HepG2 (cell line): ENCODE results near the gene P4HB. TPM values are rescaled to one million over a fixed set of nuclear protein-coding genes. Genes with fewer than 3 reads are reported as not detected.

Experiments
- CHD2 ChIP-seq: IDR thresholded peaks from 2 replicates; pipeline ENCODE4 v1.6.1; 2011; ENCODE audit warnings: low read depth, low read length, improper control_type of control experiment
- FOXO4 ChIP-seq: sonication (generic); formaldehyde crosslinking; conservative IDR thresholded peaks from 2 replicates; pipeline ENCODE4 v1.8.1; 2023; ENCODE audit warnings: missing genetic modification reagents
- GZF1 ChIP-seq: sonication (generic); formaldehyde crosslinking; IDR thresholded peaks from 2 replicates; pipeline ENCODE4 v1.5.1; 2020; ENCODE audit warnings: mild to moderate bottlenecking, missing genetic modification reagents
- NFATC3 ChIP-seq: sonication (generic); formaldehyde crosslinking; IDR thresholded peaks from 2 replicates; pipeline ENCODE4 v1.5.1; 2020; ENCODE audit warnings: mild to moderate bottlenecking, missing genetic modification reagents
- NFIB ChIP-seq: sonication (generic); formaldehyde crosslinking; IDR thresholded peaks from 2 replicates; pipeline ENCODE4 v1.9.0; 2021; ENCODE audit warnings: missing genetic modification reagents, mild to moderate bottlenecking, borderline replicate concordance
- NR2C2 ChIP-seq: sonication (generic); formaldehyde crosslinking; IDR thresholded peaks from 2 replicates; pipeline ENCODE4 v1.4.0; 2020; ENCODE audit warnings: missing genetic modification reagents, mild to moderate bottlenecking, moderate library complexity, borderline replicate concordance
- SOX5 ChIP-seq: IDR thresholded peaks from 2 replicates; pipeline ENCODE4 v1.6.1; 2016; ENCODE audit warnings: borderline replicate concordance
- TRAFD1 ChIP-seq: sonication (generic); formaldehyde crosslinking; IDR thresholded peaks from 2 replicates; pipeline ENCODE4 v1.5.1; 2020; ENCODE audit warnings: missing genetic modification reagents, mild to moderate bottlenecking, borderline replicate concordance
- ZBTB2 ChIP-seq: sonication (generic); formaldehyde crosslinking; IDR thresholded peaks from 2 replicates; pipeline ENCODE4 v1.8.0; 2022; ENCODE audit warnings: low read depth, missing genetic modification reagents
- ZFP1 ChIP-seq: IDR thresholded peaks from 2 replicates; pipeline ENCODE4 v1.6.1; 2016
- ZFP36 ChIP-seq: fragments of 150-350 bp; IDR thresholded peaks from 2 replicates; pipeline ENCODE4 v1.6.1; 2018; ENCODE audit warnings: borderline replicate concordance, low read length, low read depth; ENCODE audit not compliant: partially characterized antibody
- ZHX2 ChIP-seq, 2 experiments: sonication (generic) in 1 of 2; formaldehyde crosslinking in 1 of 2; IDR thresholded peaks; 2 replicates each; pipeline versions ENCODE4 v1.6.1 to v1.9.0; 2014 to 2022; ENCODE audit warnings: antibody characterized with exemption in 1 of 2, borderline replicate concordance in 1 of 2, inconsistent platforms in 1 of 2, low read depth in 1 of 2, missing genetic modification reagents in 1 of 2
- ZNF10 ChIP-seq: sonication (generic); formaldehyde crosslinking; IDR thresholded peaks from 2 replicates; pipeline ENCODE4 v1.4.0; 2020; ENCODE audit warnings: mild to moderate bottlenecking, low read depth, missing genetic modification reagents, borderline replicate concordance
- ZNF232 ChIP-seq: sonication (generic); formaldehyde crosslinking; IDR thresholded peaks from 2 replicates; pipeline ENCODE4 v1.4.0; 2020; ENCODE audit warnings: missing genetic modification reagents, borderline replicate concordance
- ZNF451 ChIP-seq: sonication (generic); formaldehyde crosslinking; IDR thresholded peaks from 2 replicates; pipeline ENCODE4 v1.5.0; 2020; ENCODE audit warnings: mild to moderate bottlenecking, missing genetic modification reagents
- ZNF530 ChIP-seq: sonication (generic); formaldehyde crosslinking; IDR thresholded peaks from 2 replicates; pipeline ENCODE4 v1.5.0; 2020; ENCODE audit warnings: low read depth, mild to moderate bottlenecking, missing genetic modification reagents
- ZNF563 ChIP-seq: sonication (generic); formaldehyde crosslinking; IDR thresholded peaks from 2 replicates; pipeline ENCODE4 v1.8.0; 2022; ENCODE audit warnings: mild to moderate bottlenecking, moderate library complexity, missing genetic modification reagents
- ZSCAN9 ChIP-seq: IDR thresholded peaks from 2 replicates; pipeline ENCODE4 v1.6.1; 2016; ENCODE audit warnings: borderline replicate concordance
- polyA plus RNA-seq, 8 experiments: library from polyadenylated mRNA; depleted of rRNA in 3 of 8; stranded (reverse) in 7 of 8; unstranded in 1 of 8; fragments of >200 nt; fragmentation: Illumina TruSeq in 4 of 8; extraction: Trizol in 4 of 8; gene quantifications; 2 replicates each; pipeline versions ENCODE4 v1.2.1 to v1.2.3, GENCODE V29; 2011 to 2016; ENCODE audit warnings: low read depth in 4 of 8, missing spikeins in 1 of 8, mixed read lengths in 1 of 8; ENCODE audit not compliant: insufficient read depth in 1 of 8
- total RNA-seq, 5 experiments: library from RNA; depleted of rRNA; stranded (reverse); fragments of >200 nt; fragmentation: Illumina TruSeq; extraction: Trizol; gene quantifications; 2 replicates each; pipeline ENCODE4 v1.2.3, GENCODE V29; 2016; ENCODE audit warnings: low read depth in 1 of 5

The P4HB gene
- total and polyA plus RNA-seq, 2 of the 13 experiments (the other 11 are each of a cell fraction or from before 2014, with no cell fraction given): 185 to 782 TPM

- no peak for TF ChIP-seq ZHX2 (IDR thresholded peaks at IDR 0.05; ENCODE audit: low read depth)
- TF ChIP-seq ZHX2 (CRISPR knock-in tag; IDR thresholded peaks at IDR 0.05; ENCODE audit: borderline replicate concordance): no peak
- no peak for TF ChIP-seq FOXO4 (CRISPR knock-in tag)
- peak; percentile 33; the same call in 1 of the 2 replicates for TF ChIP-seq SOX5 (CRISPR knock-in tag)
- TF ChIP-seq ZNF232: no peak
- TF ChIP-seq NFIB: no peak
- TF ChIP-seq ZBTB2: no peak
- no peak for TF ChIP-seq ZNF451
- TF ChIP-seq ZNF530 (CRISPR knock-in tag): no peak
- TF ChIP-seq TRAFD1: no peak
- TF ChIP-seq ZNF10 (CRISPR knock-in tag): no peak
- 0 out of 2 replicates have a peak, but pooled peaks have one; percentile 73 for TF ChIP-seq ZSCAN9
- no peak for TF ChIP-seq ZFP1
- TF ChIP-seq NFATC3 (CRISPR knock-in tag): no peak
- TF ChIP-seq NR2C2: peak; percentile 36; the same call in 1 of the 2 replicates
- peak; percentile 74; the same call in 1 of the 2 replicates for TF ChIP-seq ZNF563 (CRISPR knock-in tag)
- TF ChIP-seq ZFP36: no peak
- no peak for TF ChIP-seq GZF1 (CRISPR knock-in tag)
- TF ChIP-seq CHD2: no peak
These were observed 45.3 kb downstream of the P4HB start (continued) for GRCh38 chr17:81814748-81815645.
